Stomach (tissue), 9 donors: ENCODE measurements around the gene PTPRD. TPM values are rescaled to one million over a fixed set of nuclear protein-coding genes. Genes with fewer than 3 reads are reported as not detected.

Experiments used
- DNase-seq, 2 donors: peaks; one replicate each; pipeline versions ENCODE4 v3.0.0 to v3.0.0-alpha.2; 2013 to 2019
- H3K27ac ChIP-seq, 5 donors: fragments of 200-600 bp in 4 of 5; sonication (generic) in 4 of 5; one replicate each; pipeline ENCODE4 v1.5.1; 2013 to 2019; ENCODE audit warnings: mild to moderate bottlenecking in 1 of 5, moderate library complexity in 1 of 5
- H3K27me3 ChIP-seq, 3 donors: fragments of 200-600 bp; sonication (generic); one replicate each; pipeline ENCODE4 v1.5.1; 2017 to 2019; ENCODE audit warnings: mixed run types in 1 of 3
- H3K36me3 ChIP-seq, 4 donors: fragments of 200-600 bp; sonication (generic); 1 replicate in 3 of 4; 2 replicates in 1 of 4; pipeline ENCODE4 v1.5.1; 2016 to 2019
- H3K4me1 ChIP-seq, 4 donors: fragments of 200-600 bp; sonication (generic); one replicate each; pipeline ENCODE4 v1.5.1; 2016 to 2019
- H3K4me3 ChIP-seq, 4 donors: fragments of 200-600 bp; sonication (generic) in 3 of 4; one replicate each; pipeline ENCODE4 v1.5.1; 2016 to 2019; ENCODE audit warnings: mild to moderate bottlenecking in 1 of 4
- H3K9me3 ChIP-seq, 4 donors: fragments of 200-600 bp; sonication (generic); one replicate each; pipeline ENCODE4 v1.5.1; 2016 to 2019
- CTCF ChIP-seq, 7 experiments: fragments of 450-650 bp in 4 of 7; fragments of 200-600 bp in 3 of 7; sonication (generic) in 3 of 7; IDR thresholded peaks; one replicate each; pipeline ENCODE4 v1.5.1; 2016 to 2019; ENCODE audit warnings: antibody characterized with exemption in 7 of 7, control low read depth in 2 of 7, mild to moderate bottlenecking in 1 of 7
- EP300 ChIP-seq: sonication (generic); formaldehyde crosslinking; IDR thresholded peaks from one replicate; pipeline ENCODE4 v1.6.1; 2017; ENCODE audit warnings: antibody characterized with exemption
- POLR2A ChIP-seq, 4 donors: fragments of 450-650 bp; IDR thresholded peaks; one replicate each; pipeline ENCODE4 v1.6.1; 2016; ENCODE audit warnings: antibody characterized with exemption in 4 of 4, control low read depth in 2 of 4, mild to moderate bottlenecking in 1 of 4, moderate library complexity in 1 of 4
- POLR2AphosphoS5 ChIP-seq, 3 donors: sonication (generic); formaldehyde crosslinking; IDR thresholded peaks; one replicate each; pipeline ENCODE4 v1.6.1; 2016; ENCODE audit warnings: antibody characterized with exemption in 3 of 3
- WGBS, 5 donors: extraction: QIAGEN DNeasy Blood & Tissue Kit in 3 of 5; methylation state at CpG; one replicate each; pipeline versions ENCODE4 v1.1.5 to v1.1.7; 2013 to 2018; 5-methylcytosine and 5-hydroxymethylcytosine counted together
- intact Hi-C: fragments of 100-400 bp; cut with DNase I; formaldehyde crosslinking; loops from one replicate; pipeline ENCODE4 v1.15.1; 2023; ENCODE audit warnings: low total_unique reads
- polyA plus RNA-seq, 3 donors: library from polyadenylated mRNA; stranded (reverse); fragments of 200-250 nt; gene quantifications; one replicate each; pipeline ENCODE4 v1.2.3, GENCODE V29; 2013
- total RNA-seq, 5 donors: library from RNA; depleted of rRNA; stranded (reverse); fragments of >200 nt; gene quantifications; one replicate each; pipeline versions ENCODE4 v1.1.0 to v1.2.3, GENCODE V29; 2014 to 2016
- donor health status: healthy with polysubstance abuse.
- donor health status: Bipolar disorder and iron deficiency.
- donor health status: healthy.

Gene PTPRD
- total and polyA plus RNA-seq, 8 donors: 0.12 to 53.1 (median 1.2) TPM

GRCh38 chr9:9558907-9559306, 1053.9 kb downstream of the PTPRD start:
- 94 to 98% (median 96%) methylated on average over 7 of the region's 7 CpGs for WGBS, 5 donors
- no peak overlapping the region for H3K4me3 ChIP-seq
- intact Hi-C loops: no loop called here
- no peak overlapping the region for H3K27ac ChIP-seq
- no peak for DNase-seq
- no peaks in the 10 kb centered on the region for H3K4me1 ChIP-seq
- TF ChIP-seq EP300 (no peak), CTCF (IDR thresholded peaks at IDR 0.05) (no peak), POLR2AphosphoS5 (IDR thresholded peaks at IDR 0.05) (no peak), POLR2A (IDR thresholded peaks at IDR 0.05) (no peak)
- no peaks in the 10 kb centered on the region for H3K36me3 ChIP-seq
- peaks cover 0 to 5% (median 0%) of the 10 kb centered on the region in 4 donors for H3K9me3 ChIP-seq
- no peaks in the 10 kb centered on the region for H3K27me3 ChIP-seq

GRCh38 chr9:9557804-9558334, 1054.9 kb downstream of the PTPRD start:
- TF ChIP-seq CTCF (IDR thresholded peaks at IDR 0.05): no peak
- TF ChIP-seq POLR2A (IDR thresholded peaks at IDR 0.05): no peak
- no peak for TF ChIP-seq EP300
- no peak for TF ChIP-seq POLR2AphosphoS5 (IDR thresholded peaks at IDR 0.05)

GRCh38 chr9:9556865-9557803, 1055.7 kb downstream of the PTPRD start:
- intact Hi-C loops: no loop called here
- WGBS, 5 donors: 50 to 63% (median 57%) methylated on average over 4 of the region's 4 CpGs
- Histone ChIP-seq H3K4me3 (no peak overlapping the region), H3K9me3 (peaks cover 0 to 5% (median 0%) of the 10 kb centered on the region in 4 donors), H3K27ac (no peak overlapping the region), H3K27me3 (no peaks in the 10 kb centered on the region), H3K36me3 (no peaks in the 10 kb centered on the region), H3K4me1 (no peaks in the 10 kb centered on the region)
- DNase-seq: no peak
- no peak for TF ChIP-seq CTCF (IDR thresholded peaks at IDR 0.05)
- TF ChIP-seq POLR2A (IDR thresholded peaks at IDR 0.05): no peak
- TF ChIP-seq EP300: no peak
- no peak for TF ChIP-seq POLR2AphosphoS5 (IDR thresholded peaks at IDR 0.05)

More at GRCh38 chr9:9557804-9558334, 1054.9 kb downstream of the PTPRD start:
- H3K27me3 ChIP-seq: no peaks in the 10 kb centered on the region
- H3K36me3 ChIP-seq: no peaks in the 10 kb centered on the region
- no peak overlapping the region for H3K27ac ChIP-seq
- intact Hi-C loops: no loop called here
- peaks cover 0 to 5% (median 0%) of the 10 kb centered on the region in 4 donors for H3K9me3 ChIP-seq
- WGBS, 5 donors: 66 to 78% (median 75%) methylated on average over 5 of the region's 5 CpGs
- peak in 1 of 2 donors; percentile 15 for DNase-seq
- H3K4me3 ChIP-seq: no peak overlapping the region
- H3K4me1 ChIP-seq: no peaks in the 10 kb centered on the region

GRCh38 chr9:9552665-9553064, 1060.1 kb downstream of the PTPRD start:
- Histone ChIP-seq H3K9me3 (no peaks in the 10 kb centered on the region), H3K27ac (no peak overlapping the region), H3K4me3 (no peak overlapping the region), H3K4me1 (no peaks in the 10 kb centered on the region), H3K27me3 (no peaks in the 10 kb centered on the region), H3K36me3 (no peaks in the 10 kb centered on the region)
- 79 to 86% (median 81%) methylated on average over 2 of the region's 2 CpGs for WGBS, 5 donors
- intact Hi-C loops: no loop called here
- no peak for DNase-seq
- TF ChIP-seq POLR2A (IDR thresholded peaks at IDR 0.05) (no peak), EP300 (no peak), POLR2AphosphoS5 (IDR thresholded peaks at IDR 0.05) (no peak), CTCF (IDR thresholded peaks at IDR 0.05) (no peak)
